BJ (cell line): Measurements from ENCODE around the gene POMT2. TPM values are rescaled to one million over a fixed set of nuclear protein-coding genes. Genes with fewer than 3 reads are reported as not detected.
"Not testable (repeated sequence)": the region's sequence is repeated elsewhere in the genome, so short reads cannot be mapped to it uniquely, and the experiment has no call there.

Experiments
- CTCF ChIA-PET: fragments of 350-600 bp; formaldehyde crosslinking; extraction: SDS; loops from one replicate; lab custom pipeline; 2021; ENCODE audit warnings: antibody characterized with exemption, inconsistent platforms; lab: Yijun Ruan, JAX
- POLR2A ChIA-PET: fragments of 300-600 bp; sonication (Branson Sonifier 250); formaldehyde crosslinking; extraction: SDS; loops from one replicate; lab custom pipeline; 2021; ENCODE audit warnings: antibody characterized with exemption; lab: Charles Lee
- DNase-seq: peaks from one replicate; pipeline ENCODE4 v3.0.0-alpha.2; 2011; ENCODE audit warnings: low read depth
- H3K27me3 ChIP-seq: 2 replicates; pipeline ENCODE4 v1.6.0; 2011; ENCODE audit warnings: low read length; ENCODE audit not compliant: control insufficient read depth, insufficient read depth
- H3K36me3 ChIP-seq: 2 replicates; pipeline ENCODE4 v1.5.1; 2011; ENCODE audit warnings: low read length; ENCODE audit not compliant: control insufficient read depth, insufficient read depth
- H3K4me3 ChIP-seq: 2 replicates; pipeline ENCODE4 v1.5.1; 2011; ENCODE audit warnings: low read depth, mild to moderate bottlenecking, control low read depth, low read length
- polyA plus RNA-seq: library from polyadenylated mRNA; depleted of rRNA; stranded (reverse); fragments of >200 nt; gene quantifications from 2 replicates; pipeline ENCODE4 v1.2.3, GENCODE V29; 2011
- TF ChIP-seq, protein P1 (sequence below): IDR thresholded peaks from 2 replicates; pipeline ENCODE4 v1.5.1; 2011; ENCODE audit warnings: low read depth, mild to moderate bottlenecking, control low read depth, inconsistent platforms, low read length, moderate library complexity; ENCODE audit not compliant: insufficient read depth

The POMT2 gene
- polyA plus RNA-seq, 1 experiment = 23.3 TPM

DNA sequence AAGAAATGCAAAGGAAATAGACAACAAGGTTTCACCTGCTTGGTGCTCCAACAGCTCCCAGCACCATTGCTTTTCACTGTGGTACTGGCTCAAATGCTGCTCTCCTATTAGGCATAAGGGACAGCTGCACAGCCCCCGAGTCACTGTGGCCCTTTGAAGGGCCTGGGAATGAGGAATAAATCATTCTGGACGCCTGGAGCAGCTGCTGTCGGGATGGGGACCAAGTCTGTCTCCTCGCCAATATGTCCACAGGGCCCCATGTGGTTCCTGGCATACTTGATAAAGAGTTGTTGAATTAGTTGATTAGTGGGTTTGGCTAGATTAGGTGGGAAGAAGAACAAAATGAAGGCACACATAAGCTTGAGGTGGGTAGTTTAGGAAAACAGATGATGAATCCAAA lies 36.6 kb downstream of the POMT2 start:
- Histone ChIP-seq H3K36me3 (peaks cover 10% of the 10 kb centered on the region), H3K4me3 (no peak overlapping the region), H3K27me3 (no peaks in the 10 kb centered on the region)
- POLR2A ChIA-PET = no interaction called here
- CTCF ChIA-PET = interaction anchor here (1.1 to 2.3 kb wide), 2 partner anchors 30 to 32 kb away, joined by 3 to 13 read pairs; no protein-coding TSS in a partner anchor
- TF ChIP-seq, protein P1, sequence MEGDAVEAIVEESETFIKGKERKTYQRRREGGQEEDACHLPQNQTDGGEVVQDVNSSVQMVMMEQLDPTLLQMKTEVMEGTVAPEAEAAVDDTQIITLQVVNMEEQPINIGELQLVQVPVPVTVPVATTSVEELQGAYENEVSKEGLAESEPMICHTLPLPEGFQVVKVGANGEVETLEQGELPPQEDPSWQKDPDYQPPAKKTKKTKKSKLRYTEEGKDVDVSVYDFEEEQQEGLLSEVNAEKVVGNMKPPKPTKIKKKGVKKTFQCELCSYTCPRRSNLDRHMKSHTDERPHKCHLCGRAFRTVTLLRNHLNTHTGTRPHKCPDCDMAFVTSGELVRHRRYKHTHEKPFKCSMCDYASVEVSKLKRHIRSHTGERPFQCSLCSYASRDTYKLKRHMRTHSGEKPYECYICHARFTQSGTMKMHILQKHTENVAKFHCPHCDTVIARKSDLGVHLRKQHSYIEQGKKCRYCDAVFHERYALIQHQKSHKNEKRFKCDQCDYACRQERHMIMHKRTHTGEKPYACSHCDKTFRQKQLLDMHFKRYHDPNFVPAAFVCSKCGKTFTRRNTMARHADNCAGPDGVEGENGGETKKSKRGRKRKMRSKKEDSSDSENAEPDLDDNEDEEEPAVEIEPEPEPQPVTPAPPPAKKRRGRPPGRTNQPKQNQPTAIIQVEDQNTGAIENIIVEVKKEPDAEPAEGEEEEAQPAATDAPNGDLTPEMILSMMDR = no peak
- DNase-seq = no peak

DNA sequence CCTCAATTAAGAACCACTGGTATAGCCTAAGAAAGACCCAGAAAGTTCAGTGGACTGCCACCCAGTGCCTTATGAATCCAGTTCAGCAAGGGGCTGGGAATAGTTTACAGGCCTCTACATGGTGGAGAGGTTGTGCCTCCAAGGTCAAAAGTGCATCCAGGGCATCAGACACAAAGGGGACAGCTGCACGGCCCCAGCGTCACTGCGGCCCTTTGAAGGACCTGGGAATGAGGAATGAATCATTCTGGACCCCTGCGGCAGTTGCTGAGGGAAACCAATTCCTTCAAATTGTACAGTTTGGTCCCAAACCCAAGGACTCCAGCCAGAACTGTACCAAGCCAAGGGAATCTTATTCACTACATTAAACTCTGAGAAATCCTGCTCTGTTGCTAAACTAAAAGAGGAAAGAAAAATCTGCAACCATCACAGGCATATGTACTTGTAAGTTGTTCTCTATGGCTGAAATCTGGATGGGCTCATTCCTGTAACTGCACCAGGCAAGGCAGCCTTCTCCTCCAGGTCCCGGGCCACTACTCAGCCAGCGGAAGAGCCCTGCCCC lies 38.8 kb downstream of the POMT2 start:
- CTCF ChIA-PET = no interaction called here
- TF ChIP-seq, protein P1 = no peak
- Histone ChIP-seq H3K36me3 (peaks cover 16% of the 10 kb centered on the region), H3K4me3 (no peak overlapping the region), H3K27me3 (no peaks in the 10 kb centered on the region)
- DNase-seq = no peak
- POLR2A ChIA-PET = no interaction called here

DNA sequence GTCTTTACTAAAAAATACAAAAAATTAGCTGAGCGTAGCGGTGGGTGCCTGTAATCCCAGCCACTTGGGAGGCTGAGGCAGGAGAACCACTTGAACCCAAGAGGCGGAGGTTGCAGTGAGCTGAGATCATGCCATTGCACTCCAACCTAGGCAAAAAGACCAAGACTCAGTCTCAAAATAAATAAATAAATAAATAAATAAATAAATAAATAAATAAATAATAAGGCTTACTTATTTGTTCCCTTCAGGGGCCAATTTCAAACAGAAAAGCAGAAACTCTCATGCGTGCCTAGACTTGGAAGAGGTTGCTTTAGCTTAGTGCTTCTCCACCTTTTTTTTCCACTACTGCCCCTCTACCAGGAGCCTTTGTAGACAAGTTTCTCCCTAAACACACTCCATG lies 39.8 kb downstream of the POMT2 start:
- H3K27me3 ChIP-seq, H3K4me3 ChIP-seq, POLR2A ChIA-PET, DNase-seq: not testable (repeated sequence)
- CTCF ChIA-PET = interaction anchor here (1.4 kb wide), 1 partner anchor 10 kb away, joined by 3 read pairs; no protein-coding TSS in a partner anchor
- peaks cover 17% of the 10 kb centered on the region for H3K36me3 ChIP-seq

DNA sequence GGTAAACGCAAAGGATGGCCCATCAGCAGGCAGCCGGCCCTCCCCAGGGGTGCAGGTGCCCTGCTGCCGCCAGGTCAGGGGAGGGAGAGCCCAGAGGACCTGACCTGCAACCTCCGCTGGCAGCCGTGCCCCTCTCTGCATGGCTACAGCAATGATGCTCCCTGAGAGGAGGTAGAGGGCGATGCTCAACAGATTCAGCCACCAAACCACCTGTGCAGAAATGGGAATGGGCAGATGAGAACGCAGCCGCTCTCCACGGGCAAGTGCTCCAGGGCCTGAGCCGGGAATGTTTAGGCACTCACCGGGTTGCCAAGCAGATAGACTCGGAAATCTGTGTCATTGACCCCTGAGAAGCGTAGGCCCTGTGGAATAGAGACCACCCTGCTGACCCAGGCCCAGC lies 41.0 kb downstream of the POMT2 start:
- no peak for DNase-seq
- ChIA-PET CTCF (interaction anchor here (1.4 to 1.6 kb wide), 2 partner anchors 11 to 21 kb away, joined by 3 to 4 read pairs; no protein-coding TSS in a partner anchor), POLR2A (no interaction called here)
- Histone ChIP-seq H3K4me3 (no peak overlapping the region), H3K36me3 (peaks cover 17% of the 10 kb centered on the region), H3K27me3 (no peaks in the 10 kb centered on the region)
- TF ChIP-seq, protein P1 = no peak

DNA sequence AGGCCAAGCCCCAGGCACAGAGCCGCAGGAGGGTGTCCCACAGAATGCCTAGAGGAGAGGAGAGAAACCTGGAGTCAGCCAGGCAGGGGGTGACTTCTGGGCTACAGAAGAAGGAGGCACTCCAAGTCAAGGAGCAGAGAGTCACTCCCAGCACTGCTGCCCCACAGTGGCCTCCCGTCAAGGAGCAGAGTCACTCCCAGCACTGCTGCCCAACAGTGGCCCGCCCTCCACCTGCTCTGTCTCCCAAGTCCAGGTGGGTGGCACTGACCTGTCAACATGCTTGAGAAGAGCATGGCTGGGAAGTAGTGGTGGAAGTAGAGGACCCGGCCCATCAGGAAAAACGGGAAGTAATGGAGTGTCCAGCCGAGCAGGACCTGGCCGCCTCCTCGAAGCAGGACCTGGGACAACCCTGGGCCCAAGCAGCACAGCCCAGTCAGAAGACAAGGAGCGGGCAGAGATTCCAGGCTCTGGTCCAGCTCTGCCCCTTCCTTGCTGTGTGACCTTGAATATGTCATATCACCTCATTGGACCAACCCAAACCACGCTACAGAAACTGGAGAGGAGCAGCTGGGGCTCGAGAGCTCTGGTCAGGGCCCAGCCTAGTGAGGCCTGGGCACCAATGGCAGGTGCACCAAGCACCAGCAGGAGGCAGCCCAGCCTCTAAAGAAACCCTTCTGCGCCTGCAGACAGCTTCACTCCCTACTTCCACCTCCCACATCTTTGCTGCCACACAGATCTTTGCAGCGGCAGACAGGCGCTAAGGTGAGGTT lies 42.0 kb downstream of the POMT2 start:
- H3K27me3 ChIP-seq = no peaks in the 10 kb centered on the region
- peaks cover 15% of the 10 kb centered on the region for H3K36me3 ChIP-seq
- ChIA-PET CTCF (interaction anchor here (0.6 to 1.6 kb wide), 2 partner anchors 22 to 101 kb away, joined by 3 to 4 read pairs; no protein-coding TSS in a partner anchor), POLR2A (no interaction called here)
- no peak overlapping the region for H3K4me3 ChIP-seq
- TF ChIP-seq, protein P1 = no peak
- no peak for DNase-seq
